Tibial nerve (tissue), 4 donors: ENCODE measurements around the gene SLC9C1. TPM values are rescaled to one million over a fixed set of nuclear protein-coding genes. Genes with fewer than 3 reads are reported as not detected.

Experiments
- DNase-seq, 2 donors: peaks; one replicate each; pipeline ENCODE4 v3.0.0-alpha.2; 2019; ENCODE audit warnings: low spot score in 2 of 2
- H3K27ac ChIP-seq, 4 donors: fragments of 200-600 bp; sonication (generic) in 3 of 4; one replicate each; pipeline ENCODE4 v1.5.1; 2017 to 2019; ENCODE audit warnings: mild to moderate bottlenecking in 1 of 4
- H3K27me3 ChIP-seq, 2 donors: fragments of 200-600 bp; sonication (generic) in 1 of 2; one replicate each; pipeline versions ENCODE4 v1.5.1 to v1.6.0; 2017 to 2019
- H3K36me3 ChIP-seq, 3 donors: fragments of 200-600 bp; sonication (generic); one replicate each; pipeline ENCODE4 v1.5.1; 2018 to 2019
- H3K4me1 ChIP-seq, 4 donors: fragments of 200-600 bp; sonication (generic) in 3 of 4; one replicate each; pipeline ENCODE4 v1.5.1; 2017 to 2019
- H3K4me3 ChIP-seq, 4 donors: fragments of 200-600 bp; sonication (generic) in 3 of 4; one replicate each; pipeline ENCODE4 v1.5.1; 2017 to 2019; ENCODE audit warnings: mild to moderate bottlenecking in 1 of 4, moderate library complexity in 1 of 4
- H3K9me3 ChIP-seq, 4 donors: fragments of 200-600 bp; sonication (generic) in 3 of 4; one replicate each; pipeline ENCODE4 v1.5.1; 2017 to 2019
- EP300 ChIP-seq, 2 donors: sonication (generic); formaldehyde crosslinking; IDR thresholded peaks; one replicate each; pipeline ENCODE4 v1.6.1; 2017; ENCODE audit warnings: antibody characterized with exemption in 2 of 2, mild to moderate bottlenecking in 1 of 2
- POLR2A ChIP-seq, 2 donors: fragments of 450-650 bp; IDR thresholded peaks; one replicate each; pipeline ENCODE4 v1.6.1; 2017; ENCODE audit warnings: antibody characterized with exemption in 2 of 2, mild to moderate bottlenecking in 2 of 2, moderate library complexity in 2 of 2
- WGBS, 2 donors: methylation state at CpG; one replicate each; pipeline ENCODE4 v1.1.5; 2018; 5-methylcytosine and 5-hydroxymethylcytosine counted together
- total RNA-seq, 4 donors: library from RNA; depleted of rRNA; stranded (reverse); fragments of >200 nt; gene quantifications; one replicate each; pipeline ENCODE4 v1.1.0, GENCODE V29; 2016
- TF ChIP-seq, protein P1 (sequence below), 5 experiments: fragments of 200-600 bp in 3 of 5; fragments of 450-650 bp in 2 of 5; sonication (generic) in 3 of 5; IDR thresholded peaks; one replicate each; pipeline ENCODE4 v1.5.1; 2016 to 2019; ENCODE audit warnings: antibody characterized with exemption in 5 of 5, mild to moderate bottlenecking in 3 of 5, moderate library complexity in 2 of 5

Gene SLC9C1
- total RNA-seq, 4 donors from 2014 or later, result not detected

- H3K27ac ChIP-seq, result peak overlapping the region in 3 of 4 donors; percentile 4 to 94 (median 50)
- peaks cover 0 to 3% (median under 1%) of the 10 kb centered on the region in 4 donors for H3K9me3 ChIP-seq
- DNase-seq, result no peak
- H3K4me3 ChIP-seq, result no peak overlapping the region
- TF ChIP-seq, protein P1, sequence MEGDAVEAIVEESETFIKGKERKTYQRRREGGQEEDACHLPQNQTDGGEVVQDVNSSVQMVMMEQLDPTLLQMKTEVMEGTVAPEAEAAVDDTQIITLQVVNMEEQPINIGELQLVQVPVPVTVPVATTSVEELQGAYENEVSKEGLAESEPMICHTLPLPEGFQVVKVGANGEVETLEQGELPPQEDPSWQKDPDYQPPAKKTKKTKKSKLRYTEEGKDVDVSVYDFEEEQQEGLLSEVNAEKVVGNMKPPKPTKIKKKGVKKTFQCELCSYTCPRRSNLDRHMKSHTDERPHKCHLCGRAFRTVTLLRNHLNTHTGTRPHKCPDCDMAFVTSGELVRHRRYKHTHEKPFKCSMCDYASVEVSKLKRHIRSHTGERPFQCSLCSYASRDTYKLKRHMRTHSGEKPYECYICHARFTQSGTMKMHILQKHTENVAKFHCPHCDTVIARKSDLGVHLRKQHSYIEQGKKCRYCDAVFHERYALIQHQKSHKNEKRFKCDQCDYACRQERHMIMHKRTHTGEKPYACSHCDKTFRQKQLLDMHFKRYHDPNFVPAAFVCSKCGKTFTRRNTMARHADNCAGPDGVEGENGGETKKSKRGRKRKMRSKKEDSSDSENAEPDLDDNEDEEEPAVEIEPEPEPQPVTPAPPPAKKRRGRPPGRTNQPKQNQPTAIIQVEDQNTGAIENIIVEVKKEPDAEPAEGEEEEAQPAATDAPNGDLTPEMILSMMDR (IDR thresholded peaks at IDR 0.05), result no peak
- TF ChIP-seq EP300 (IDR thresholded peaks at IDR 0.05) (no peak), POLR2A (IDR thresholded peaks at IDR 0.05) (no peak)
- WGBS, 2 donors, result 55 to 66% methylated on average over 6 of the region's 6 CpGs
- peaks cover 0 to 2% (median 0%) of the 10 kb centered on the region in 3 donors for H3K36me3 ChIP-seq
- H3K4me1 ChIP-seq, result peaks cover 0 to 61% (median 4%) of the 10 kb centered on the region in 4 donors
- no peaks in the 10 kb centered on the region for H3K27me3 ChIP-seq
Measured at GRCh38 chr3:112338021-112338726, 44.2 kb upstream of the SLC9C1 start.

DNA sequence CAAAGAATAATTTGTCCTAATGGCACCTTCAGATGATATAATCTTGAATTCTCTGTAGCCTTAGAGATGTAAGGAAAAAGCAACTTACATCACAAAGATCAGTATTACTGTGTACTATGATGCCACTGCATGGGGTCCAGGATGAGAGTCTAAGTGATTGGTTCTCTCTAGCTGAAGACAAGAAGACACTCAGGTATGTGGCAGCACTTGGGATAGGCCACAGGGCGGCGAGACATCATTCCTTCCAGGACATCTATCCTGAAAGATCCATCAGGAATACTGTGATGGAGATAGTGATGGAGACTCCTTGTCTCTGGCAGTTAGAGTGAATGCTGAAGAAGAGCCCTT lies 41.4 kb upstream of the SLC9C1 start:
- 95 to 100% methylated on average over 2 of the region's 2 CpGs for WGBS, 2 donors
- TF ChIP-seq POLR2A (IDR thresholded peaks at IDR 0.05), result no peak
- Histone ChIP-seq H3K27me3 (no peaks in the 10 kb centered on the region), H3K4me1 (peaks cover 0 to 65% (median 4%) of the 10 kb centered on the region in 4 donors), H3K9me3 (no peaks in the 10 kb centered on the region), H3K36me3 (no peaks in the 10 kb centered on the region), H3K4me3 (no peak overlapping the region), H3K27ac (peak overlapping the region in 3 of 4 donors; percentile 74 to 95 (median 94))
- no peak for DNase-seq

DNA sequence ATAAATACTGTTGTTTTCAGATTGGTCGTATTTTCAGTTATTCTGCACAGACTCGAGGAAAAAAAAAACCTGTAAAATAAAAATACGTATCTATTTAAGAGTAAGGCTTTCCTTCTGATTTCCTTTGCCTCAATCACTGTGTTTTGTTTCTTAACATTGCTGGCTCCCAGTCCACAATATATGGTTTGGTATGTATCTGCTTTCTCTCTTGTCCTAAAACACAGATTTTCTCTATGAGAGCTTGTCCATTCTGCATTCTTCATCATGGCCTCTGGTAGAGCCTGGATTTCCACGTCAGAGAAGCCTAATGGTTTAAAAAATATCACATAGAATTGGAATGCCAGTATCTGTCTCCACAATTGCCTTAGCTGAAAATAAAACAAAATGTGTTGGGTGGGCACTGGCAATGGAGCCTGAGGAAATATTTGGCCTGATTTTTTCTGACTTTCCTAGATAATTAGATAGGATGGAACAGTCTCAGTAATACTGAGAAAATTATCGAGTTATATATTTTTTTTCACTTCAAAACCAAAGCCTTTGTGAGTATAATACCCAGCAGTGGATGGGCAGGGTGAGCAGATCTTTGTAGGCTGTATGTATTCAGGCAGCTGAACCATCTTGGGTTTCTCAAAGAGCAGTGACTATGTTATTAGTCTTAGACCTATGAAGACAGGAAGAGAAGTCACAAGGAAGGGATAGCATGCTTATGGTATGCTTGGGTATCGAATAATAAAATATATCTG lies 40.8 kb upstream of the SLC9C1 start:
- Histone ChIP-seq H3K9me3 (no peaks in the 10 kb centered on the region), H3K36me3 (no peaks in the 10 kb centered on the region), H3K27me3 (no peaks in the 10 kb centered on the region), H3K4me3 (peak overlapping the region in 3 of 4 donors; percentile 32 to 77 (median 58)), H3K4me1 (peaks cover 0 to 60% (median 4%) of the 10 kb centered on the region in 4 donors), H3K27ac (peak overlapping the region; percentile 63 to 95 (median 84))
- DNase-seq, result no peak
- WGBS, 2 donors, result 24 to 28% methylated on average over 6 of the region's 6 CpGs
- TF ChIP-seq EP300 (IDR thresholded peaks at IDR 0.05), result no peak
- TF ChIP-seq, protein P1 (IDR thresholded peaks at IDR 0.05), result no peak
- no peak for TF ChIP-seq POLR2A (IDR thresholded peaks at IDR 0.05)

GRCh38 chr3:112333381-112334317 lies 39.6 kb upstream of the SLC9C1 start:
- Histone ChIP-seq H3K27ac (peak overlapping the region; percentile 63 to 95 (median 84)), H3K27me3 (no peaks in the 10 kb centered on the region), H3K4me3 (peak overlapping the region; percentile 32 to 79 (median 68)), H3K9me3 (no peaks in the 10 kb centered on the region), H3K4me1 (peaks cover 0 to 48% (median 0%) of the 10 kb centered on the region in 4 donors), H3K36me3 (no peaks in the 10 kb centered on the region)
- no peak for DNase-seq
- WGBS, 2 donors, result 3 to 4% methylated on average over 23 of the region's 23 CpGs
- TF ChIP-seq EP300 (IDR thresholded peaks at IDR 0.05) (no peak), POLR2A (IDR thresholded peaks at IDR 0.05) (no peak)
- TF ChIP-seq, protein P1 (IDR thresholded peaks at IDR 0.05), result no peak

GRCh38 chr3:112333002-112333380 lies 39.0 kb upstream of the SLC9C1 start, which contains the start of gene CD200:
TSS of gene CD200 (plus strand) at chr3:112333156. CDS start at chr3:112333213, 57 bp downstream.
- Histone ChIP-seq H3K4me3 (peak within 1 kb of the TSS; percentile 32 to 79 (median 68)), H3K9me3 (no peaks in the 10 kb centered on the region), H3K36me3 (no peaks in the 10 kb centered on the region), H3K4me1 (peaks cover 0 to 41% (median 0%) of the 10 kb centered on the region in 4 donors), H3K27me3 (no peaks in the 10 kb centered on the region), H3K27ac (peak within 1 kb of the TSS; percentile 63 to 95 (median 84))
- TF ChIP-seq, protein P1 (IDR thresholded peaks at IDR 0.05), result peak in 2 of 5 experiments; percentile 19 to 45
- TF ChIP-seq EP300 (IDR thresholded peaks at IDR 0.05), result peak in 1 of 2 donors; percentile 77
- TF ChIP-seq POLR2A (IDR thresholded peaks at IDR 0.05), result peak in 1 of 2 donors; percentile 52
- WGBS, 2 donors, result 0 to 1% methylated on average over 23 to 28 of the region's 28 CpGs
- peak; percentile 32 to 59 for DNase-seq
